Ectodermal cell (in vitro differentiated cells): ENCODE results near the gene PCF11.
"Not testable (repeated sequence)": the region's sequence is repeated elsewhere in the genome, so short reads cannot be mapped to it uniquely, and the experiment has no call there.

ENCODE experiments used
- H3K27ac ChIP-seq: 2 replicates; pipeline ENCODE4 v1.7.0; 2013; ENCODE audit warnings: mild to moderate bottlenecking, low read depth, low read length; ENCODE audit not compliant: insufficient read depth, poor library complexity, severe bottlenecking
- H3K27me3 ChIP-seq: 2 replicates; pipeline ENCODE4 v1.7.0; 2013; ENCODE audit warnings: mild to moderate bottlenecking, low read length; ENCODE audit not compliant: insufficient read depth, control insufficient read depth, poor library complexity, severe bottlenecking
- H3K36me3 ChIP-seq: one replicate; pipeline ENCODE4 v1.7.0; 2013; ENCODE audit warnings: low read length; ENCODE audit not compliant: control insufficient read depth, insufficient read depth
- H3K4me1 ChIP-seq: one replicate; pipeline ENCODE4 v1.7.0; 2013; ENCODE audit warnings: low read length; ENCODE audit not compliant: control insufficient read depth, insufficient read depth
- H3K4me3 ChIP-seq: 2 replicates; pipeline ENCODE4 v1.7.0; 2013; ENCODE audit warnings: low read depth, low read length, control low read depth; ENCODE audit not compliant: insufficient read depth
- H3K9me3 ChIP-seq: 2 replicates; pipeline ENCODE4 v1.7.0; 2013; ENCODE audit warnings: mild to moderate bottlenecking, low read length, moderate library complexity; ENCODE audit not compliant: control insufficient read depth
- WGBS, 2 experiments: methylation state at CpG; one replicate each; pipeline ENCODE4 v1.1.7; 2013; ENCODE audit warnings: missing lambda C conversion rate in 2 of 2; 5-methylcytosine and 5-hydroxymethylcytosine counted together

The PCF11 gene

DNA sequence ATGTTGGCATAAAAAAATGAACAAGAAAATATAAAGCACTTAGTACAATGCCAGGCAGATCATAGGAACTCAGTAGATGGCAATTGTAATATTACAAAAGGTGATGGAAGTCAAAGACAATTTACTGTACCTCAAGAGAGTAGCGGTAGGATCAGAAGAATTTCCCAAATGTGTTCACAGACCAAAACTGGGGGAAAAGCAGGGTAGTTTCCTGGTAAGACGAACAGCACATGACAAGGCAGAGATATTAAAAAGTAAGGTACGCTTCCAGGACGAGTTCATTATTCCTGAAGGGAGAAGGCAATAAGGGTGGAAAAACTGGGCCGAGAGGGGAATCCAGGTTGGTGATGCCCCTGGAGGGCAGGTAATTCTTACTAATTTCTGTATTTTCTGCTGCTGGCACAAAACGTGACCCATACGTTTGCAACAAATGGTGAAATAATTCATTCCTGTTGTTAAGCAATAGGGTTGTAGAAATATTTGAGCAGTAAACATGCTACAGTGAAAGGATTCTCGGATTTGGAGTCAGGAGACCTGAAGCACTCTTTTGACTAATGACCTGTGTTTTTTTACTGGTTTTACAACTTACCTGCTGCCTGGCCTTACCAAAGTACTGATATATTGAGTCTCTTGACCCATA lies 35.8 kb downstream of the PCF11 start:
- Histone ChIP-seq H3K36me3 (peaks cover 5% of the 10 kb centered on the region), H3K27me3 (peaks cover 16% of the 10 kb centered on the region), H3K4me1 (peaks cover 6% of the 10 kb centered on the region), H3K4me3 (peak overlapping the region; percentile 73), H3K9me3 (no peaks in the 10 kb centered on the region), H3K27ac (peak overlapping the region; percentile 40)
- 31 to 35% methylated on average over 8 of the region's 8 CpGs for WGBS, 2 experiments

GRCh38 chr11:83193315-83194280 lies 36.7 kb downstream of the PCF11 start, which contains the start of gene ANKRD42:
Gene ANKRD42, plus strand, starts transcription at chr11:83193712. Its CDS starts 959 bp downstream, at chr11:83194671.
- WGBS, 2 experiments: 0% methylated on average over 67 of the region's 67 CpGs
- peak within 1 kb of the TSS; percentile 73 for H3K4me3 ChIP-seq
- no peaks in the 10 kb centered on the region for H3K9me3 ChIP-seq
- H3K27me3 ChIP-seq: peaks cover 16% of the 10 kb centered on the region
- H3K4me1 ChIP-seq: peaks cover 6% of the 10 kb centered on the region
- H3K27ac ChIP-seq: peak within 1 kb of the TSS; percentile 40
- peaks cover 5% of the 10 kb centered on the region for H3K36me3 ChIP-seq

DNA sequence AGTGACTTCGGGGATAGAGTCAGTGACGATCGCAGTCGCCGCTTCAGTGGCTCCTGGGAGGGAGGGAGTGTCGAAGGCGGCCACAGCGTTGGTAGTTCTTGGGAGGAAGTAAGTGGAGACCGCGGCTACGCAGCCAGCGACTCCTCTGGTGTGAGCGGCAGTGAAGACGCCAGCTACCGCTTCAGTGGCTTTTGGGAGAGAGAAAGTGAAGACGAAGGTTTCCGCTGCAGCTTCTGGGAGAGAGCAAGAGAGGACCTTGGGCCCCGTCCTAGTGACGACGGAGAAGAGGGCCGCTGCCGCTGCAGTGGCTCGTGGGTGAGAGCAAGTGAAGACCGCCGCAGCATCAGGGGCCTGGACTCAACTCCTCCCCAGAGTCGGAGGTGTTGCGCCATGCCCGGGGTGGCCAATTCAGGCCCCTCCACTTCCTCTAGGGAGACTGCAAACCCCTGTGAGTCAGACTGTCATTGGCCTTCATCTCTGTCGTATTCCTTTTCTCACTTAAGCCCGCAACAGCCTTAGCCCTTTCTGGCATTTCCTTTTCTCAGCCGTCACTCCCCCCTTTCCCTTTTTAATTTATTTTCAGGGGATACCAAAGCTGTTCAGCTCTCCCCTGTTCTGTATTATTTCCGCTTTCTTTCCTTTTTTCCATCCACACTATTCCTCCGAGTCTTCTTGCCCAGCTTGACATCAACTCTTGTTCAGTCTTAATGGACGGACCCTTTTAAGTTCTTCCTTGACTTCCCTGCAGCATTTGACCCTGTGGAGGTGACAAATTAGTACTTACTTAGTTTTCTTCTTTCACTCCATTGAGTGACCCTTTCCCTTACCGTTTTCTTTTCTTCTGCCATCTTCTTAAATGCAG lies 37.6 kb downstream of the PCF11 start:
- peaks cover 6% of the 10 kb centered on the region for H3K4me1 ChIP-seq
- 6 to 7% methylated on average over 35 of the region's 35 CpGs for WGBS, 2 experiments
- H3K9me3 ChIP-seq: no peaks in the 10 kb centered on the region
- peaks cover 16% of the 10 kb centered on the region for H3K27me3 ChIP-seq
- peak overlapping the region; percentile 73 for H3K4me3 ChIP-seq
- H3K36me3 ChIP-seq: peaks cover 5% of the 10 kb centered on the region
- no peak overlapping the region for H3K27ac ChIP-seq

GRCh38 chr11:83195143-83195466 lies 38.2 kb downstream of the PCF11 start:
- H3K36me3 ChIP-seq: peaks cover 5% of the 10 kb centered on the region
- H3K9me3 ChIP-seq: no peaks in the 10 kb centered on the region
- H3K4me1 ChIP-seq: peaks cover 6% of the 10 kb centered on the region
- no peak overlapping the region for H3K27ac ChIP-seq
- 78 to 81% methylated on average over 4 of the region's 4 CpGs for WGBS, 2 experiments
- peak overlapping the region; percentile 73 for H3K4me3 ChIP-seq
- peaks cover 16% of the 10 kb centered on the region for H3K27me3 ChIP-seq

GRCh38 chr11:83195649-83196048 lies 38.7 kb downstream of the PCF11 start:
- H3K4me3 ChIP-seq: no peak overlapping the region
- H3K27ac ChIP-seq: no peak overlapping the region
- peaks cover 16% of the 10 kb centered on the region for H3K27me3 ChIP-seq
- H3K9me3 ChIP-seq: no peaks in the 10 kb centered on the region
- WGBS, 2 experiments: 93 to 94% methylated on average over 8 of the region's 8 CpGs
- peaks cover 5% of the 10 kb centered on the region for H3K36me3 ChIP-seq
- peaks cover 6% of the 10 kb centered on the region for H3K4me1 ChIP-seq

DNA sequence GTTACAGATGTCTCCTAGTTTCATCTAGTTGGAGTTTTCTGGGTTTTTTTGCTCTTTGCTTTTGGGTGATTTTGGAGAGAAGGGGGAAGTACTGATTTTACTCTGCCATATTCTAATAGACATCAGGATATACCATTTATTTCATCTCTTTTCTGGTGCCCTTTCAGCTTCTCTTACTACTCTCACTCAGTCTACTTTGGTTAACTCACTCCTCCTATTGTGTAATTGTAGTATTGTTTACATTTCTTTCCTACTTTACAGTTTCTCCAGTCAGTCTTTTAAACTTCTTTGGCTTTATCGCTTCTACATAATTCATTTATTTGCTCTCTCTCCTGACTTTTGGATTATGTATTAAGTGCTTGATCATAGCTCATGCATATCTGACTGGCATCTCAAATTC lies 43.1 kb downstream of the PCF11 start:
- WGBS, 2 experiments: 90 to 100% methylated on average over 1 of the region's 1 CpG
- Histone ChIP-seq H3K27me3 (peaks cover 8% of the 10 kb centered on the region), H3K27ac (no peak overlapping the region), H3K4me3 (no peak overlapping the region), H3K36me3 (no peaks in the 10 kb centered on the region), H3K9me3 (no peaks in the 10 kb centered on the region), H3K4me1 (no peaks in the 10 kb centered on the region)

GRCh38 chr11:83205608-83206185 lies 48.8 kb downstream of the PCF11 start:
- Histone ChIP-seq H3K9me3 (no peaks in the 10 kb centered on the region), H3K4me1 (no peaks in the 10 kb centered on the region), H3K27me3 (no peaks in the 10 kb centered on the region), H3K27ac (no peak overlapping the region), H3K36me3 (no peaks in the 10 kb centered on the region), H3K4me3 (no peak overlapping the region)
- WGBS, 2 experiments: 96 to 100% methylated on average over 3 of the region's 3 CpGs

- Histone ChIP-seq H3K9me3 (no peaks in the 10 kb centered on the region), H3K36me3 (no peaks in the 10 kb centered on the region), H3K4me1 (no peaks in the 10 kb centered on the region), H3K27ac (no peak overlapping the region), H3K4me3 (no peak overlapping the region), H3K27me3 (no peaks in the 10 kb centered on the region)
- 100% methylated on average over 1 of the region's 1 CpG for WGBS, 2 experiments
These were observed 49.3 kb downstream of the PCF11 start for GRCh38 chr11:83206221-83206620.

- not testable (repeated sequence) for H3K27ac ChIP-seq, H3K4me3 ChIP-seq, H3K36me3 ChIP-seq, H3K27me3 ChIP-seq, H3K4me1 ChIP-seq, H3K9me3 ChIP-seq
- 68 to 72% methylated on average over 4 of the region's 4 CpGs for WGBS, 2 experiments
These were observed 49.9 kb downstream of the PCF11 start for GRCh38 chr11:83206771-83207382.
